ENCODE measurements around the gene TRABD2A. TPM values are rescaled to one million over a fixed set of nuclear protein-coding genes. Genes with fewer than 3 reads are reported as not detected.

The TRABD2A gene
- total and polyA plus RNA-seq, 9 of the 15 experiments (the other 6 are each of a cell fraction or from before 2014, with no cell fraction given): 0.07 to 0.45 (median 0.25) TPM

DNA sequence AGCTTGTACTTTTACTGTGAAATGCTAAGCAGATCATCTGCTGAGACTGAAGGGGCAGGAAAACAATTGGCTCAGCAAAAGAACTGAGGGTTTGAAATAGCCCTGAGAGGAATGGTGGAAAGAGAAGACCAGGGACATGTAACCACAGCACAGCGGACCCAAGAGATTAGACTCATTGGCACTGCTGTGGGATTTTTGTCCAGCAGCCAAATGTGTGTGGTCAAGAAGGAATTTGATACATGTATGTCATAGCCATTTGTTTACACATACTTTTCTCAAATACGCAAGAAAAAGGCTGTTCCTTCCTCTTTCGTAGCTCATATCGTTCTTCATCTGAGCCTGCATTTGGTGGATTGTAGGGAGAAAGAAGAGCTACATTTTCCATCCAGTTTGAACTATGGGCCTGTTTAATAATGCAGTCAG, 73.8 kb downstream of the TRABD2A start:
- FAIRE-seq (peak; percentile 35), ATAC-seq (peak; percentile 48), DNase-seq (ENCODE audit: extremely low read depth in 1 of 4, low spot score in 3 of 4) (peak in 2 of 4 experiments; percentile 6 to 14)
- CTCF ChIA-PET (ENCODE audit: low intra/inter-chr PET ratio): no interaction called here
- Histone ChIP-seq H4K20me1 (replicated peaks; ENCODE audit: control insufficient read depth, insufficient read depth, low read length) (no peaks in the 10 kb centered on the region), H3K9ac (ENCODE audit: insufficient read depth in 1 of 2, low read depth in 2 of 2, low read length in 2 of 2) (no peak overlapping the region), H3K4me3 (no peak overlapping the region), H2AFZ (ENCODE audit: low read depth, low read length) (0 out of 2 replicates have a peak overlapping the region, but pooled peaks have one; percentile 19), H3K4me1 (replicated peaks in 1 of 2; ENCODE audit: control insufficient read depth in 2 of 2, insufficient read depth in 2 of 2, low read length in 2 of 2) (peaks cover 0 to 7% of the 10 kb centered on the region in 2 experiments; a peak in 2 of 5 replicates), H3K36me3 (ENCODE audit: control insufficient read depth, insufficient read depth, low read length) (no peaks in the 10 kb centered on the region), H3K27me3 (ENCODE audit: control insufficient read depth in 2 of 2, insufficient read depth in 2 of 2, low read length in 2 of 2) (no peaks in the 10 kb centered on the region; a peak in 1 of 5 replicates), H3K9me1 (ENCODE audit: control insufficient read depth, insufficient read depth, low read length) (no peaks in the 10 kb centered on the region), H3K27ac (ENCODE audit: extremely low read depth, low read depth, low read length) (no peak overlapping the region), H3K4me2 (ENCODE audit: insufficient read depth, low read length) (no peak overlapping the region; the same call in 1 of the 2 replicates), H3K79me2 (ENCODE audit: control insufficient read depth, insufficient read depth, low read length) (no peaks in the 10 kb centered on the region), H3K9me3 (replicated peaks; ENCODE audit: control insufficient read depth, insufficient read depth, low read depth, low read length) (no peaks in the 10 kb centered on the region)
- 0% methylated on average over 4 of the region's 4 CpGs for WGBS (ENCODE audit: insufficient coverage, low coverage, missing lambda C conversion rate)
- in situ Hi-C loops (cut with MboI) (no loop called here), intact Hi-C loops (cut with micrococcal nuclease) (no loop called here)
- POLR2A ChIA-PET: no interaction called here
- no TSS peak for BruUV-seq (replicated peaks)
- TF ChIP-seq, protein P1, sequence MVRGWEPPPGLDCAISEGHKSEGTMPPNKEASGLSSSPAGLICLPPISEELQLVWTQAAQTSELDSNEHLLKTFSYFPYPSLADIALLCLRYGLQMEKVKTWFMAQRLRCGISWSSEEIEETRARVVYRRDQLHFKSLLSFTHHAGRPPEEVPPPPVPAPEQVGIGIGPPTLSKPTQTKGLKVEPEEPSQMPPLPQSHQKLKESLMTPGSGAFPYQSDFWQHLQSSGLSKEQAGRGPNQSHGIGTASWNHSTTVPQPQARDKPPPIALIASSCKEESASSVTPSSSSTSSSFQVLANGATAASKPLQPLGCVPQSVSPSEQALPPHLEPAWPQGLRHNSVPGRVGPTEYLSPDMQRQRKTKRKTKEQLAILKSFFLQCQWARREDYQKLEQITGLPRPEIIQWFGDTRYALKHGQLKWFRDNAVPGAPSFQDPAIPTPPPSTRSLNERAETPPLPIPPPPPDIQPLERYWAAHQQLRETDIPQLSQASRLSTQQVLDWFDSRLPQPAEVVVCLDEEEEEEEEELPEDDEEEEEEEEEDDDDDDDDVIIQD (CRISPR knock-in tag; IDR thresholded peaks at IDR 0.05): no peak
- TF ChIP-seq ZNF282 (CRISPR knock-in tag; IDR thresholded peaks at IDR 0.05) (no peak), TEAD4 (IDR thresholded peaks at IDR 0.05; ENCODE audit: low read length) (peak; percentile 78), TEAD4 (CRISPR knock-in tag; IDR thresholded peaks at IDR 0.05; ENCODE audit: borderline replicate concordance) (no peak), SMC3 (conservative IDR thresholded peaks at IDR 0.05; ENCODE audit: insufficient read depth, low read depth, low read length) (no peak), ZNF253 (CRISPR knock-in tag; conservative IDR thresholded peaks at IDR 0.05) (no peak), KAT2B (IDR thresholded peaks at IDR 0.05; ENCODE audit: low read depth, low read length) (no peak), SMARCE1 (IDR thresholded peaks at IDR 0.05) (peak; percentile 69; the same call in 1 of the 2 replicates), ESRRA (IDR thresholded peaks at IDR 0.05; ENCODE audit: borderline replicate concordance, low read depth) (peak; percentile 59; the same call in 1 of the 2 replicates), SNRNP70 (optimal IDR thresholded peaks at IDR 0.05; ENCODE audit: low read depth, low read length) (no peak), NFIC (IDR thresholded peaks at IDR 0.05) (peak; percentile 39; the same call in 1 of the 2 replicates), ZNF311 (CRISPR knock-in tag; IDR thresholded peaks at IDR 0.05) (no peak), TEAD1 (CRISPR knock-in tag; IDR thresholded peaks at IDR 0.05) (peak in 1 of 2 experiments; percentile 79; a peak in 1 of 4 replicates), CREM (IDR thresholded peaks at IDR 0.05; ENCODE audit: low read depth) (peak; percentile 24; the same call in 1 of the 2 replicates)
- TF ChIP-seq, protein P2, sequence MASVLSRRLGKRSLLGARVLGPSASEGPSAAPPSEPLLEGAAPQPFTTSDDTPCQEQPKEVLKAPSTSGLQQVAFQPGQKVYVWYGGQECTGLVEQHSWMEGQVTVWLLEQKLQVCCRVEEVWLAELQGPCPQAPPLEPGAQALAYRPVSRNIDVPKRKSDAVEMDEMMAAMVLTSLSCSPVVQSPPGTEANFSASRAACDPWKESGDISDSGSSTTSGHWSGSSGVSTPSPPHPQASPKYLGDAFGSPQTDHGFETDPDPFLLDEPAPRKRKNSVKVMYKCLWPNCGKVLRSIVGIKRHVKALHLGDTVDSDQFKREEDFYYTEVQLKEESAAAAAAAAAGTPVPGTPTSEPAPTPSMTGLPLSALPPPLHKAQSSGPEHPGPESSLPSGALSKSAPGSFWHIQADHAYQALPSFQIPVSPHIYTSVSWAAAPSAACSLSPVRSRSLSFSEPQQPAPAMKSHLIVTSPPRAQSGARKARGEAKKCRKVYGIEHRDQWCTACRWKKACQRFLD (CRISPR knock-in tag; IDR thresholded peaks at IDR 0.05): no peak
- TF ChIP-seq, protein P3, sequence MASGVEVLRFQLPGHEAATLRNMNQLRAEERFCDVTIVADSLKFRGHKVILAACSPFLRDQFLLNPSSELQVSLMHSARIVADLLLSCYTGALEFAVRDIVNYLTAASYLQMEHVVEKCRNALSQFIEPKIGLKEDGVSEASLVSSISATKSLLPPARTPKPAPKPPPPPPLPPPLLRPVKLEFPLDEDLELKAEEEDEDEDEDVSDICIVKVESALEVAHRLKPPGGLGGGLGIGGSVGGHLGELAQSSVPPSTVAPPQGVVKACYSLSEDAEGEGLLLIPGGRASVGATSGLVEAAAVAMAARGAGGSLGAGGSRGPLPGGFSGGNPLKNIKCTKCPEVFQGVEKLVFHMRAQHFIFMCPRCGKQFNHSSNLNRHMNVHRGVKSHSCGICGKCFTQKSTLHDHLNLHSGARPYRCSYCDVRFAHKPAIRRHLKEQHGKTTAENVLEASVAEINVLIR (CRISPR knock-in tag; IDR thresholded peaks at IDR 0.05): 0 out of 2 replicates have a peak, but pooled peaks have one; percentile 32
- TF ChIP-seq, protein P4, sequence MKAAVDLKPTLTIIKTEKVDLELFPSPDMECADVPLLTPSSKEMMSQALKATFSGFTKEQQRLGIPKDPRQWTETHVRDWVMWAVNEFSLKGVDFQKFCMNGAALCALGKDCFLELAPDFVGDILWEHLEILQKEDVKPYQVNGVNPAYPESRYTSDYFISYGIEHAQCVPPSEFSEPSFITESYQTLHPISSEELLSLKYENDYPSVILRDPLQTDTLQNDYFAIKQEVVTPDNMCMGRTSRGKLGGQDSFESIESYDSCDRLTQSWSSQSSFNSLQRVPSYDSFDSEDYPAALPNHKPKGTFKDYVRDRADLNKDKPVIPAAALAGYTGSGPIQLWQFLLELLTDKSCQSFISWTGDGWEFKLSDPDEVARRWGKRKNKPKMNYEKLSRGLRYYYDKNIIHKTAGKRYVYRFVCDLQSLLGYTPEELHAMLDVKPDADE (conservative IDR thresholded peaks at IDR 0.05; ENCODE audit: control insufficient read depth, low read depth, low read length): no peak
